ENCODE measurements around the gene NCKIPSD.

- TF ChIP-seq CTCF (IDR thresholded peaks at IDR 0.05; ENCODE audit: borderline replicate concordance, extremely low read depth, low read length, poor library complexity, severe bottlenecking) (no peak), EZH2 (IDR thresholded peaks at IDR 0.05; ENCODE audit: borderline replicate concordance, low read depth, low read length, severe bottlenecking) (no peak)
Observed at GRCh38 chr3:48652923-48653715, 32.6 kb downstream of the NCKIPSD start.
